ENCODE measurements around the gene MRGPRX3.

The MRGPRX3 gene

DNA sequence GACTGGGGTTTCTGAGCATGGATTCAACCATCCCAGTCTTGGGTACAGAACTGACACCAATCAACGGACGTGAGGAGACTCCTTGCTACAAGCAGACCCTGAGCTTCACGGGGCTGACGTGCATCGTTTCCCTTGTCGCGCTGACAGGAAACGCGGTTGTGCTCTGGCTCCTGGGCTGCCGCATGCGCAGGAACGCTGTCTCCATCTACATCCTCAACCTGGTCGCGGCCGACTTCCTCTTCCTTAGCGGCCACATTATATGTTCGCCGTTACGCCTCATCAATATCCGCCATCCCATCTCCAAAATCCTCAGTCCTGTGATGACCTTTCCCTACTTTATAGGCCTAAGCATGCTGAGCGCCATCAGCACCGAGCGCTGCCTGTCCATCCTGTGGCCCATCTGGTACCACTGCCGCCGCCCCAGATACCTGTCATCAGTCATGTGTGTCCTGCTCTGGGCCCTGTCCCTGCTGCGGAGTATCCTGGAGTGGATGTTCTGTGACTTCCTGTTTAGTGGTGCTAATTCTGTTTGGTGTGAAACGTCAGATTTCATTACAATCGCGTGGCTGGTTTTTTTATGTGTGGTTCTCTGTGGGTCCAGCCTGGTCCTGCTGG is 4.9 kb downstream of the MRGPRX3 start:
- DNase-seq (ENCODE audit: extremely low read depth, low read depth) = no peak
- no peak for TF ChIP-seq CTCF (IDR thresholded peaks at IDR 0.05; ENCODE audit: low read depth, low read length)

DNA sequence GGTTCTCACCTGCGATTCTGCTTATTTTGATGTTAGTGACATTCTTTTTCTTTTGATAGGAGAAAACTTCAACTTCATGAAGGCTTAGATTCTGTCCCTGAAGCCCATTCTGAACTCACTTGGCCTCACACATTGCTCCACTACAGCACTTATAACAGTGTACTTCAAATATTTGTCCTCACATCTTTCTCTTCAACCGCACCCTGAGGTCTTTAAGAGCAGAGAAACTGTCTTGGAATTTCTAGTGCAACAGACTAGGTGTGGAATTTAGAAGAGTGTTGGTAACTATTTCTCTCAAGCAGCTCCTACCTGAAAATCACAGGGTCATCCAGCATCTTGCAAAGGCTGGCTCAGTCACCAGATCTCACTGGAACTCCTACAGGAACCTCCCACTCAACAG is 7.8 kb downstream of the MRGPRX3 start:
- TF ChIP-seq CTCF (IDR thresholded peaks at IDR 0.05; ENCODE audit: low read depth, low read length) = no peak
- no peak for DNase-seq (ENCODE audit: extremely low read depth, low read depth)

DNA sequence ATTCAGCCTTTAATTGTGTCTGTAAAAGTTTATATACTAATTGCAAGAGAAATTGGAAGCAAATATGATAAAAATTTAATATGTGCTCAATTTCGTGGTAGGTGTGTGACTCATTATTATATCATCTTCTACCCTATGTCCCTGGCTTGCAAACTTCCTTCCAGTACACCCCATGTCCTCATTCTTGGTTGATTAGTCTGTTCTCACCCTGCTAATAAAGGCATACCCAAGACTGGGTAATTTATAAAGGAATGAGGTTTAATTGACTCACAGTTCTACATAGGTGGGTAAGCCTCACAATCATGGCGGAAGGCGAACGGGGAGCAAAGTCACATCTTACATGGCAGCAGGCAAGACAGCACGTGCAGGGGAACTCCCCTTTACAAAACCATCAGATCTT is 11.9 kb downstream of the MRGPRX3 start:
- TF ChIP-seq CTCF (IDR thresholded peaks at IDR 0.05; ENCODE audit: low read depth, low read length) = no peak
- no peak for DNase-seq (ENCODE audit: extremely low read depth, low read depth)

- no peak; the same call in 1 of the 2 replicates for TF ChIP-seq CTCF (IDR thresholded peaks at IDR 0.05; ENCODE audit: low read depth, low read length)
- DNase-seq (ENCODE audit: extremely low read depth, low read depth) = no peak
Measured at GRCh38 chr11:18145025-18145424, 12.7 kb downstream of the MRGPRX3 start.

DNA sequence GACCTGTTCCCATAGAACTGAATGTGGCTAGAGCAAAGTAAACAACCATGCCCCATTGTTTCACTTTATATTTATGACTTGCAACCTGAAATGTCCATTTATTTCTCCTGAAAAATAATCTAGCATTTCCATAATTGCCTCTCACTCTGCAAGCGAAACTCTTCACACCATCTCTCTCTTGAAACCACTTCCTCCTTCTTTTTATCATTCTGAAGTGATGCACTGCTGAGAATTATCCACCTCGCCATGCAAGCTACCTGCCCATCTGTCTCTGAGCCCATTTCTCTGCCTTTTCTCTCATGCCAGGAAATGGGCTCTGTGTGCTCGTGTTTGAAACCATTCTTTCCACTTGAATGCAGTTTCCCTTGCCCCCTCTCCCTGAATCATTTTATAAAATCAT is 13.5 kb downstream of the MRGPRX3 start:
- no peak for TF ChIP-seq CTCF (IDR thresholded peaks at IDR 0.05; ENCODE audit: low read depth, low read length)
- no peak for DNase-seq (ENCODE audit: extremely low read depth, low read depth)

GRCh38 chr11:18151581-18151980 is 19.2 kb downstream of the MRGPRX3 start:
- DNase-seq (ENCODE audit: extremely low read depth, low read depth) = no peak
- no peak for TF ChIP-seq CTCF (IDR thresholded peaks at IDR 0.05; ENCODE audit: low read depth, low read length)

DNA sequence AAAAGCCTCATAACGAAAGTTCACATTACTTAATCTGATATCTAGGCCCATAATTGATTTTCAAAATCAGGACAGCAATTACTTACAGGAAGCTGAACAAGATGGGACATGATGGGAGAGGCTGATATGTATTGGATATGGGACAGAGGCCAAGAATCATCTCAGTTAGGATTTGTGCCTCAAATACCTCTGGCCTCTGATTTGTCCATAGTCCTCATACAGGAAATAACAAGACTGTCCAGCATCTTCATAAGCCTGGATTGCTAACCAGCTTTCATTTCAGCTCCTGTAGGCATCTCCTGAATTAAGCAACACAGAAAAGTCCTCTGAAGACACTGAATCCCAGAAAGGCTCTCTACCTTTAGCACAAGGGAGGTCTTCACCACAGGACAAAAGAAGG is 36.0 kb downstream of the MRGPRX3 start:
- no peak for DNase-seq (ENCODE audit: extremely low read depth, low read depth)
- no peak for TF ChIP-seq CTCF (IDR thresholded peaks at IDR 0.05; ENCODE audit: low read depth, low read length)

Measured in AG09319 (cell line).